Suprapubic skin (tissue), 4 donors: ENCODE data around the gene HIVEP3. TPM values are rescaled to one million over a fixed set of nuclear protein-coding genes. Genes with fewer than 3 reads are reported as not detected.

ENCODE experiments used
- DNase-seq, 2 donors: peaks; one replicate each; pipeline ENCODE4 v3.0.0-alpha.2; 2019; ENCODE audit warnings: low spot score in 2 of 2
- H3K27ac ChIP-seq: fragments of 200-600 bp; sonication (generic); one replicate; pipeline ENCODE4 v1.5.1; 2019
- H3K27me3 ChIP-seq: fragments of 200-600 bp; sonication (generic); one replicate; pipeline ENCODE4 v1.5.1; 2019
- H3K36me3 ChIP-seq: fragments of 200-600 bp; sonication (generic); one replicate; pipeline ENCODE4 v1.5.1; 2019
- H3K4me1 ChIP-seq: fragments of 200-600 bp; sonication (generic); one replicate; pipeline ENCODE4 v1.5.1; 2019
- H3K4me3 ChIP-seq: fragments of 200-600 bp; sonication (generic); one replicate; pipeline ENCODE4 v1.5.1; 2019; ENCODE audit warnings: mild to moderate bottlenecking
- H3K9me3 ChIP-seq: fragments of 200-600 bp; sonication (generic); one replicate; pipeline ENCODE4 v1.5.1; 2019
- EP300 ChIP-seq: sonication (generic); formaldehyde crosslinking; IDR thresholded peaks from one replicate; pipeline ENCODE4 v1.6.1; 2017; ENCODE audit warnings: antibody characterized with exemption
- POLR2A ChIP-seq, 2 donors: fragments of 450-650 bp; IDR thresholded peaks; one replicate each; pipeline ENCODE4 v1.6.1; 2017; ENCODE audit warnings: antibody characterized with exemption in 2 of 2, mild to moderate bottlenecking in 2 of 2, moderate library complexity in 2 of 2
- POLR2AphosphoS5 ChIP-seq, 3 donors: sonication (generic); formaldehyde crosslinking; IDR thresholded peaks; one replicate each; pipeline ENCODE4 v1.6.1; 2017; ENCODE audit warnings: antibody characterized with exemption in 3 of 3
- WGBS: methylation state at CpG from one replicate; pipeline ENCODE4 v1.1.5; 2018; 5-methylcytosine and 5-hydroxymethylcytosine counted together
- total RNA-seq, 4 donors: library from RNA; depleted of rRNA; stranded (reverse); fragments of >200 nt; gene quantifications; one replicate each; pipeline ENCODE4 v1.1.0, GENCODE V29; 2016
- TF ChIP-seq, protein P1 (sequence below), 2 donors: fragments of 200-600 bp in 1 of 2; fragments of 450-650 bp in 1 of 2; sonication (generic) in 1 of 2; IDR thresholded peaks; one replicate each; pipeline ENCODE4 v1.5.1; 2016 to 2019; ENCODE audit warnings: antibody characterized with exemption in 2 of 2, mild to moderate bottlenecking in 1 of 2, moderate library complexity in 1 of 2

HIVEP3 gene
- total RNA-seq, 4 donors from 2014 or later, result 11.3 to 23.9 (median 18.3) TPM

DNA sequence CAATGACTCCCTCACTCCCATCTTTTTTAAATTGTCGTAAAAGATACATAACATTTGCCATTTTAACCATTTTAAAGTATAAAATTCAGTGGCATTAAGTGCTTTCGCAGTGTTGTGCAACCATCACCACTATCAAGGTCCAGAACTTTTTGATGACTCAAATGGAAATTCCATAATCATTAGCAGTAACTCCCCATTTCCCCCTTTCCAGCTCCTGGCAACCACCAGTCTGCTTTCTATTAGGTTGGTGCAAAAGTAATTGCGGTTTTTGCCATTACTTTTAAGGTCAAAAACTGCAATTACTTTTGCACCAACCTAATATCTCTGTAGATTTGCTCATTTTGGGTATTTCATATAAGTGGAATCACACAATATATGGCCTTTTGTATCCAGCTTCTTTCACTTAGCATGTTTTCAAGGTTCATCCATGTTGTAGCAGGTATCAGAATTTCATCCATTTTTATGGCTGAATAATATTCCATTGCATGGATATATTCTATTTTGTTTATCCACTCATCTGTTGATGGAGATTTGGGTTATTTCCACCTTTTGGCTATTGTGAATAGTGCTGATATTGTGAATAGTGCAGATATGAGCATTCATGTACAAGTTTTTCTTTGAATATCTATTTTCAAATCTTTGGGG lies 159.7 kb downstream of the HIVEP3 start:
- 86% methylated on average over 3 of the region's 3 CpGs for WGBS
- TF ChIP-seq EP300 (no peak), POLR2AphosphoS5 (IDR thresholded peaks at IDR 0.05) (no peak), POLR2A (IDR thresholded peaks at IDR 0.05) (no peak)
- TF ChIP-seq, protein P1, sequence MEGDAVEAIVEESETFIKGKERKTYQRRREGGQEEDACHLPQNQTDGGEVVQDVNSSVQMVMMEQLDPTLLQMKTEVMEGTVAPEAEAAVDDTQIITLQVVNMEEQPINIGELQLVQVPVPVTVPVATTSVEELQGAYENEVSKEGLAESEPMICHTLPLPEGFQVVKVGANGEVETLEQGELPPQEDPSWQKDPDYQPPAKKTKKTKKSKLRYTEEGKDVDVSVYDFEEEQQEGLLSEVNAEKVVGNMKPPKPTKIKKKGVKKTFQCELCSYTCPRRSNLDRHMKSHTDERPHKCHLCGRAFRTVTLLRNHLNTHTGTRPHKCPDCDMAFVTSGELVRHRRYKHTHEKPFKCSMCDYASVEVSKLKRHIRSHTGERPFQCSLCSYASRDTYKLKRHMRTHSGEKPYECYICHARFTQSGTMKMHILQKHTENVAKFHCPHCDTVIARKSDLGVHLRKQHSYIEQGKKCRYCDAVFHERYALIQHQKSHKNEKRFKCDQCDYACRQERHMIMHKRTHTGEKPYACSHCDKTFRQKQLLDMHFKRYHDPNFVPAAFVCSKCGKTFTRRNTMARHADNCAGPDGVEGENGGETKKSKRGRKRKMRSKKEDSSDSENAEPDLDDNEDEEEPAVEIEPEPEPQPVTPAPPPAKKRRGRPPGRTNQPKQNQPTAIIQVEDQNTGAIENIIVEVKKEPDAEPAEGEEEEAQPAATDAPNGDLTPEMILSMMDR (IDR thresholded peaks at IDR 0.05), result no peak
- Histone ChIP-seq H3K9me3 (no peaks in the 10 kb centered on the region), H3K27me3 (no peaks in the 10 kb centered on the region), H3K4me1 (no peaks in the 10 kb centered on the region), H3K36me3 (no peaks in the 10 kb centered on the region), H3K4me3 (no peak overlapping the region), H3K27ac (no peak overlapping the region)
- DNase-seq, result no peak

DNA sequence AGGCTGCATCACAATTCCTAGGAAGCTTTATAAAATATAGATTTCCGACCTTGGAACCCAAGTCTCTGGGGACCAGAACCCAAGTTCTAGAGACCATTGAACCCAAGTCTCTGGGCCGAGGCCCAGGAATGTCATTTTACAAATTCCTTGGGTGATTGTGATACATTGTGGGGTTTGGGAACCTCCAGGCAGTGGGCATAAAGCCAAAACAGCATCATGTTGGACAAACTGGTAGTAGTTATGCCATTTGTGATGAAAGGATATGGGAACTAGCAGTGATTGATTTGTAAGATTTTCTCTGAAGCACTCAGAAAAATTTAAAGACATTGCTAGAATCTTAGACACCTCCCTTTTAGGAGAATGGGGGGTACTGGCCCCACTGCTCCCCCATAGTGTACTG lies 160.2 kb downstream of the HIVEP3 start:
- Histone ChIP-seq H3K27me3 (no peaks in the 10 kb centered on the region), H3K36me3 (no peaks in the 10 kb centered on the region), H3K27ac (no peak overlapping the region), H3K4me1 (no peaks in the 10 kb centered on the region), H3K9me3 (no peaks in the 10 kb centered on the region), H3K4me3 (no peak overlapping the region)
- DNase-seq, result no peak
- TF ChIP-seq POLR2AphosphoS5 (IDR thresholded peaks at IDR 0.05), result no peak
- WGBS, result 68% methylated on average over 2 of the region's 2 CpGs

DNA sequence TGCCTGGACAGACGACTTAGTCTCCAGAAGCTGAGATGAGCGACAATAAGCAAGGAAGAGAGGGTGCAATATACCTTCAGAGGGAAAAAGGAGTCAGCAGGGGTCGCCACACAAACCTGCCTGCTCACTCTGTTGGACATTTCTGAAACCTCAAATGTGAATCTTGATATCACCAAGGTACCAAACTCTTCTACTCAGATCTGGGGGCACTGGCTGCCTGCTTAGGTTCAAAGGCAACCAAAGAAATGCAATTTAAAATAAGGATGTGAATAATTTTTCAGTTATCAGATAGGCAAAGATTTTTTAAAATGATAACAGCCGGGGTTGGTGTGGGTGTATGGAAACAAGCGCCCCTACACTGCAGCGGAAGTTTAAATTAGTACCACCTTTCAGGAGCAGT lies 164.2 kb downstream of the HIVEP3 start:
- Histone ChIP-seq H3K27me3 (no peaks in the 10 kb centered on the region), H3K27ac (no peak overlapping the region), H3K4me1 (peaks cover 14% of the 10 kb centered on the region), H3K36me3 (no peaks in the 10 kb centered on the region), H3K9me3 (no peaks in the 10 kb centered on the region), H3K4me3 (no peak overlapping the region)
- no peak for DNase-seq
- no peak for TF ChIP-seq POLR2A (IDR thresholded peaks at IDR 0.05)
- no peak for TF ChIP-seq POLR2AphosphoS5 (IDR thresholded peaks at IDR 0.05)
- no peak for TF ChIP-seq EP300
- TF ChIP-seq, protein P1 (IDR thresholded peaks at IDR 0.05), result no peak
- 79% methylated on average over 6 of the region's 6 CpGs for WGBS

DNA sequence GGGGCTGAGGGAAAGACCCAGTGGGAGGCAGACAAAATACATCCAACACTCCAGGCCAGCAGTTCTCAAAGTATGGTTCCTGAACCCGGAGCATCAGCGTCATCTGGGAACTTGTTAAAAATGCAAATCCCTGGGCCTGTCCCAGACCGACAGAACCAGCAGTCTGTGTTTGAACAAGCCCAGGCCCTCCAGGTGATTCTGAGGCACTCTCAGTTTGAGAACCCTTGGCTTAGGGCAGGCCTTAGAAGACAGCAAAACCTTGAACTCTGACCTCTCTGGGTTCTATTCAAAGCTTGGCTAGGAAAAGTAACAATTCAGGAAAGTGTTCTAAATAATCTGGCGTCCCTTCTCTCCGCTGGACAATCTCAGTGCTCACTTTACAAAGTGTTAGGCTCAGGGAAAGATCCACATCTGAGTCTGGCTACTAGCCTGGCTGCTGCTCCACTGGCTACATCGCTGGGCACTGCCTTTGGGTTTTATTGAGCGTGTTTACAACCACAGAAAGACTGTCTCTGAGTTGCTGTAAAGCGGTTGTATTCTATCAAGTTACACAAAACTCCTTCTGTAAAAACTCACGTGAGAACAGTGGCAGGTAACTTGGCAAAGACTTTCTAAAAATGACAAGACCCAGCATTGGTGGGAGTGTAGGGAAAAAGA lies 166.1 kb downstream of the HIVEP3 start:
- H3K9me3 ChIP-seq, result no peaks in the 10 kb centered on the region
- H3K4me1 ChIP-seq, result peaks cover 14% of the 10 kb centered on the region
- no peak for DNase-seq
- 56% methylated on average over 9 of the region's 9 CpGs for WGBS
- no peaks in the 10 kb centered on the region for H3K36me3 ChIP-seq
- H3K27ac ChIP-seq, result no peak overlapping the region
- TF ChIP-seq, protein P1 (IDR thresholded peaks at IDR 0.05), result no peak
- TF ChIP-seq POLR2AphosphoS5 (IDR thresholded peaks at IDR 0.05) (no peak), POLR2A (IDR thresholded peaks at IDR 0.05) (no peak), EP300 (no peak)
- H3K27me3 ChIP-seq, result no peaks in the 10 kb centered on the region
- no peak overlapping the region for H3K4me3 ChIP-seq

DNA sequence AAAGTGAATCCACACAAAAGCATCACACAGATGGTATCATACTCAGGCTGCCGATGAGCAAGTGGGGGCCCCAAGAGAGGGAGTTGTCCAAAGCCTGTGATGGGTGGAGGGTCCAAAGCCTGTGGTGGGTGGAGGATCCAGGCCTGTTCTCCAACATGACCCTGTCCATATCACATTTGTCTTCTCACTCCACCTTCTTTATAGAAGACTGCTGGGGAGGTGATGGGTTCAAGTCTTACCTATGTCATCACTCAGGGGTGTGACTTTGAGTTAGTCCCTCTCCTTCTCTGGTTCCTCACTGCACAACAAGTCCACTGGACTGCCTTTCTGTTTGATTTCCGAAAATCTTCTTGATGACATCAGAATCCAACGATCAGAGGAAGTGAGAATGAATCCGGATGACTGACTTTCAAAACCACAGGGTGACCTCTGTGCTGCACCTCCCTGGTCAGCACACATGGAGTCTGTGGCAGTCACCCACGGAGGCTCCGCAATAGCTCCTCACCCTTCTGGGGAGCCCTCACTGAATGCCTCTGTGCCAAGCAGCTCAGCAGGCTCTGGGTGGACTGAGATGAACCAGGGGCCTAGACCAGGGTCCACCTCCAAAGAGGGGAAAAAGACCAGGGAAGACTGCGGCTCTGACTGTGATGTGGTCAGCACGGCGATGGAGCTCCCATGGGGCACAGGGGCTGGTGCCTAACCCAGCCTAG lies 166.8 kb downstream of the HIVEP3 start:
- no peak for DNase-seq
- H3K4me3 ChIP-seq, result no peak overlapping the region
- peaks cover 14% of the 10 kb centered on the region for H3K4me1 ChIP-seq
- no peaks in the 10 kb centered on the region for H3K36me3 ChIP-seq
- WGBS, result 91% methylated on average over 8 of the region's 9 CpGs
- H3K27ac ChIP-seq, result no peak overlapping the region
- no peaks in the 10 kb centered on the region for H3K9me3 ChIP-seq
- TF ChIP-seq EP300, result no peak
- TF ChIP-seq, protein P1 (IDR thresholded peaks at IDR 0.05), result no peak
- no peak for TF ChIP-seq POLR2AphosphoS5 (IDR thresholded peaks at IDR 0.05)
- TF ChIP-seq POLR2A (IDR thresholded peaks at IDR 0.05), result no peak
- H3K27me3 ChIP-seq, result no peaks in the 10 kb centered on the region
